ENCODE results near the gene ELF1. TPM values are rescaled to one million over a fixed set of nuclear protein-coding genes. Genes with fewer than 3 reads are reported as not detected.
A peak's percentile ranks its signal among the peaks of the same experiment; 100 is the strongest.

Gene ELF1
- total RNA-seq, result 121 TPM

GRCh38 chr13:41019011-41019487 is at the start of gene ELF1:
ELF1 (minus strand) TSS chr13:41019316; CDS start chr13:40982054, 37,262 bp downstream.
- DNase-seq (ENCODE audit: low spot score), result peak; percentile 60

GRCh38 chr13:41065078-41065477 is 46.0 kb upstream of the ELF1 start:
- DNase-seq (ENCODE audit: low spot score), result no peak

GRCh38 chr13:41064493-41064892 is 45.4 kb upstream of the ELF1 start:
- no peak for DNase-seq (ENCODE audit: low spot score)

GRCh38 chr13:41061914-41062837 is 43.1 kb upstream of the ELF1 start:
- DNase-seq (ENCODE audit: low spot score), result no peak

- DNase-seq (ENCODE audit: low spot score), result peak; percentile 95
Measured at GRCh38 chr13:41061075-41061913, 42.2 kb upstream of the ELF1 start, which contains the start of gene WBP4. WBP4 (plus strand) TSS chr13:41061509; CDS start chr13:41061674, 165 bp downstream.

- DNase-seq (ENCODE audit: low spot score), result peak; percentile 70
Measured at GRCh38 chr13:41060724-41061074, 41.6 kb upstream of the ELF1 start.

GRCh38 chr13:41060082-41060723 is 41.1 kb upstream of the ELF1 start:
- DNase-seq (ENCODE audit: low spot score), result peak; percentile 86

GRCh38 chr13:41059456-41060081 is 40.5 kb upstream of the ELF1 start:
- DNase-seq (ENCODE audit: low spot score), result no peak

GRCh38 chr13:41058295-41059070 is 39.4 kb upstream of the ELF1 start:
- no peak for DNase-seq (ENCODE audit: low spot score)

GRCh38 chr13:41056826-41057711 is 38.0 kb upstream of the ELF1 start:
- no peak for DNase-seq (ENCODE audit: low spot score)

GRCh38 chr13:41056194-41056593 is 37.1 kb upstream of the ELF1 start:
- no peak for DNase-seq (ENCODE audit: low spot score)

GRCh38 chr13:41054919-41055619 is 36.0 kb upstream of the ELF1 start:
- no peak for DNase-seq (ENCODE audit: low spot score)

- peak; percentile 30 for DNase-seq (ENCODE audit: low spot score)
Measured at GRCh38 chr13:41054212-41054877, 35.2 kb upstream of the ELF1 start.

- no peak for DNase-seq (ENCODE audit: low spot score)
Measured at GRCh38 chr13:41053384-41053826, 34.3 kb upstream of the ELF1 start.

GRCh38 chr13:41052441-41052840 is 33.3 kb upstream of the ELF1 start:
- DNase-seq (ENCODE audit: low spot score), result no peak

GRCh38 chr13:41049480-41050440 is 30.6 kb upstream of the ELF1 start:
- DNase-seq (ENCODE audit: low spot score), result no peak

GRCh38 chr13:41048640-41049039 is 29.5 kb upstream of the ELF1 start:
- no peak for DNase-seq (ENCODE audit: low spot score)

All from mucosa of gallbladder (tissue), 1 donor.